MM.1S (cell line): ENCODE data around the gene MEIS2.

ENCODE experiments used
- DNase-seq: peaks from one replicate; pipeline ENCODE4 v3.0.0-alpha.2; 2015
- H2AFZ ChIP-seq: fragments of 300-600 bp; sonication (generic); 2 replicates; pipeline ENCODE4 v1.6.0; 2016; ENCODE audit warnings: antibody characterized with exemption, low read length
- H3F3A ChIP-seq: fragments of 300-600 bp; sonication (generic); 2 replicates; pipeline ENCODE4 v1.6.1; 2016; ENCODE audit warnings: mild to moderate bottlenecking, antibody characterized with exemption, low read length, moderate library complexity, mixed read lengths; ENCODE audit not compliant: insufficient read depth
- H3K27ac ChIP-seq: fragments of 300-600 bp; sonication (generic); 2 replicates; pipeline ENCODE4 v1.5.1; 2016; ENCODE audit warnings: mild to moderate bottlenecking, low read length
- H3K27me3 ChIP-seq: fragments of 300-600 bp; sonication (generic); replicated peaks from 2 replicates; pipeline ENCODE4 v1.6.0; 2016; ENCODE audit warnings: low read length; ENCODE audit not compliant: insufficient read depth
- H3K36me3 ChIP-seq: fragments of 300-600 bp; sonication (generic); replicated peaks from 2 replicates; pipeline ENCODE4 v1.6.1; 2016; ENCODE audit warnings: mild to moderate bottlenecking, low read length, mixed read lengths; ENCODE audit not compliant: insufficient read depth
- H3K4me1 ChIP-seq: fragments of 300-600 bp; sonication (generic); 2 replicates; pipeline ENCODE4 v1.6.1; 2016; ENCODE audit warnings: low read length, mixed read lengths
- H3K4me2 ChIP-seq: fragments of 300-600 bp; sonication (generic); 2 replicates; pipeline ENCODE4 v1.6.0; 2016; ENCODE audit warnings: low read depth, low read length
- H3K4me3 ChIP-seq: fragments of 300-600 bp; sonication (generic); 2 replicates; pipeline ENCODE4 v1.5.1; 2016; ENCODE audit warnings: low read length, mixed read lengths
- H3K79me2 ChIP-seq: fragments of 300-600 bp; sonication (generic); 2 replicates; pipeline ENCODE4 v1.6.1; 2016; ENCODE audit warnings: mixed run types, low read length, mixed read lengths
- H3K9ac ChIP-seq: fragments of 300-600 bp; sonication (generic); 2 replicates; pipeline ENCODE4 v1.6.1; 2016; ENCODE audit warnings: low read length, mixed read lengths
- H3K9me2 ChIP-seq: fragments of 300-600 bp; sonication (generic); replicated peaks from 2 replicates; pipeline ENCODE4 v1.6.1; 2016; ENCODE audit warnings: mild to moderate bottlenecking, low read length, mixed read lengths; ENCODE audit not compliant: insufficient read depth
- H3K9me3 ChIP-seq: fragments of 300-600 bp; sonication (generic); replicated peaks from 2 replicates; pipeline ENCODE4 v1.6.1; 2016; ENCODE audit warnings: mild to moderate bottlenecking, low read length, mixed read lengths; ENCODE audit not compliant: insufficient read depth
- H4K20me1 ChIP-seq: fragments of 300-600 bp; sonication (generic); 2 replicates; pipeline ENCODE4 v1.6.1; 2016; ENCODE audit warnings: mild to moderate bottlenecking, low read length, moderate library complexity, mixed read lengths; ENCODE audit not compliant: insufficient read depth
- CTCF ChIP-seq: fragments of 300-600 bp; sonication (generic); IDR thresholded peaks from 2 replicates; pipeline ENCODE4 v1.5.1; 2016; ENCODE audit warnings: antibody characterized with exemption, low read length, mixed read lengths
- EZH2 ChIP-seq: fragments of 300-600 bp; sonication (generic); optimal IDR thresholded peaks from 2 replicates; pipeline ENCODE3; 2017; ENCODE audit warnings: low read depth, mild to moderate bottlenecking, antibody characterized with exemption, low read length, mixed read lengths
- EZH2phosphoT487 ChIP-seq: fragments of 300-600 bp; sonication (generic); IDR thresholded peaks from 2 replicates; pipeline ENCODE4 v1.6.1; 2018; ENCODE audit warnings: antibody characterized with exemption, low read length

Gene MEIS2

GRCh38 chr15:37019479-37020433 lies 80.6 kb downstream of the MEIS2 start:
- Histone ChIP-seq H3K9me2 (no peaks in the 10 kb centered on the region), H3K4me2 (no peak overlapping the region), H3K27me3 (no peaks in the 10 kb centered on the region)

GRCh38 chr15:37017031-37017625 lies 83.2 kb downstream of the MEIS2 start:
- Histone ChIP-seq H3K36me3 (no peaks in the 10 kb centered on the region), H3K9ac (no peak overlapping the region), H3K27me3 (no peaks in the 10 kb centered on the region), H3K4me3 (no peak overlapping the region), H3K4me2 (no peak overlapping the region), H3K27ac (no peak overlapping the region), H3K4me1 (no peaks in the 10 kb centered on the region), H3K9me2 (no peaks in the 10 kb centered on the region), H4K20me1 (no peaks in the 10 kb centered on the region), H3K79me2 (no peaks in the 10 kb centered on the region), H3K9me3 (no peaks in the 10 kb centered on the region), H3F3A (no peaks in the 10 kb centered on the region), H2AFZ (no peak overlapping the region)
- DNase-seq, result no peak
- no peak for TF ChIP-seq EZH2phosphoT487

More at GRCh38 chr15:37019479-37020433, 80.6 kb downstream of the MEIS2 start:
- H3F3A ChIP-seq, result no peaks in the 10 kb centered on the region
- no peaks in the 10 kb centered on the region for H3K36me3 ChIP-seq
- H3K79me2 ChIP-seq, result no peaks in the 10 kb centered on the region
- no peaks in the 10 kb centered on the region for H4K20me1 ChIP-seq
- no peak for DNase-seq
- no peaks in the 10 kb centered on the region for H3K9me3 ChIP-seq
- H3K4me1 ChIP-seq, result no peaks in the 10 kb centered on the region
- no peak overlapping the region for H3K27ac ChIP-seq
- no peak overlapping the region for H3K4me3 ChIP-seq
- no peak for TF ChIP-seq EZH2phosphoT487
- TF ChIP-seq CTCF, result no peak
- no peak for TF ChIP-seq EZH2
- no peak overlapping the region for H3K9ac ChIP-seq
- no peak overlapping the region for H2AFZ ChIP-seq

GRCh38 chr15:37016231-37016630 lies 84.1 kb downstream of the MEIS2 start:
- no peaks in the 10 kb centered on the region for H3K27me3 ChIP-seq
- H3K4me1 ChIP-seq, result no peaks in the 10 kb centered on the region
- H3K4me2 ChIP-seq, result no peak overlapping the region
- no peak overlapping the region for H3K27ac ChIP-seq
- no peak for DNase-seq
- no peaks in the 10 kb centered on the region for H3F3A ChIP-seq
- H3K79me2 ChIP-seq, result no peaks in the 10 kb centered on the region
- no peaks in the 10 kb centered on the region for H3K9me2 ChIP-seq
- no peak overlapping the region for H3K9ac ChIP-seq
- H4K20me1 ChIP-seq, result no peaks in the 10 kb centered on the region
- no peak overlapping the region for H2AFZ ChIP-seq
- no peak overlapping the region for H3K4me3 ChIP-seq
- TF ChIP-seq EZH2 (no peak), EZH2phosphoT487 (no peak), CTCF (no peak)
- no peaks in the 10 kb centered on the region for H3K9me3 ChIP-seq
- H3K36me3 ChIP-seq, result no peaks in the 10 kb centered on the region
